IPS DF 19.7 (cell line): ENCODE results near the gene PTTG1IP.

Source experiments
- DNase-seq: peaks from one replicate; pipeline ENCODE4 v3.0.0-alpha.2; 2013; ENCODE audit warnings: low read depth, low spot score

Gene PTTG1IP

GRCh38 chr21:44909719-44910118 is 36.2 kb upstream of the PTTG1IP start:
- no peak for DNase-seq

- no peak for DNase-seq
Measured at GRCh38 chr21:44908908-44909307, 35.4 kb upstream of the PTTG1IP start.

GRCh38 chr21:44907966-44908895 is 34.7 kb upstream of the PTTG1IP start:
- no peak for DNase-seq

GRCh38 chr21:44907225-44907965 is 33.9 kb upstream of the PTTG1IP start:
- no peak for DNase-seq

GRCh38 chr21:44905728-44906090 is 32.2 kb upstream of the PTTG1IP start:
- DNase-seq = no peak

GRCh38 chr21:44905016-44905727 is 31.7 kb upstream of the PTTG1IP start:
- no peak for DNase-seq

- DNase-seq = no peak
Measured at GRCh38 chr21:44904141-44904923, 30.8 kb upstream of the PTTG1IP start.

GRCh38 chr21:44903689-44904088 is 30.2 kb upstream of the PTTG1IP start:
- no peak for DNase-seq

GRCh38 chr21:44903050-44903685 is 29.7 kb upstream of the PTTG1IP start:
- no peak for DNase-seq

- DNase-seq = no peak
Measured at GRCh38 chr21:44902268-44903049, 29.0 kb upstream of the PTTG1IP start.

- no peak for DNase-seq
Measured at GRCh38 chr21:44901391-44902074, 28.0 kb upstream of the PTTG1IP start.

GRCh38 chr21:44900559-44901251 is 27.2 kb upstream of the PTTG1IP start:
- no peak for DNase-seq

- DNase-seq = no peak
Measured at GRCh38 chr21:44899768-44900558, 26.5 kb upstream of the PTTG1IP start.

GRCh38 chr21:44898851-44899767 is 25.6 kb upstream of the PTTG1IP start:
- DNase-seq = no peak

- no peak for DNase-seq
Measured at GRCh38 chr21:44898011-44898488, 24.6 kb upstream of the PTTG1IP start.

- DNase-seq = no peak
Measured at GRCh38 chr21:44897326-44898010, 24.0 kb upstream of the PTTG1IP start.
